Activated CD8-positive, alpha-beta memory T cell treated with anti-CD3 and anti-CD28 coated beads for 36 hours (primary cell): ENCODE data around the gene GAL. TPM values are rescaled to one million over a fixed set of nuclear protein-coding genes. Genes with fewer than 3 reads are reported as not detected.
"Not testable (repeated sequence)": the region's sequence is repeated elsewhere in the genome, so short reads cannot be mapped to it uniquely, and the experiment has no call there.

Experiments
- CTCF ChIA-PET: fragments of 350-600 bp; sonication (Branson Sonifier 250); formaldehyde crosslinking; loops from one replicate; lab custom pipeline; 2021; ENCODE audit warnings: antibody characterized with exemption; lab: Charles Lee
- POLR2A ChIA-PET: fragments of 350-600 bp; sonication (Branson Sonifier 250); formaldehyde crosslinking; loops from one replicate; lab custom pipeline; 2021; ENCODE audit warnings: antibody characterized with exemption; lab: Charles Lee
- total RNA-seq, 2 experiments: library from RNA; stranded (reverse); gene quantifications; one replicate each; pipeline ENCODE4 v1.2.3, GENCODE V29; 2021

GAL gene
- total RNA-seq, result 1 to 10 TPM; 2.0 to 2.6 TPM

DNA sequence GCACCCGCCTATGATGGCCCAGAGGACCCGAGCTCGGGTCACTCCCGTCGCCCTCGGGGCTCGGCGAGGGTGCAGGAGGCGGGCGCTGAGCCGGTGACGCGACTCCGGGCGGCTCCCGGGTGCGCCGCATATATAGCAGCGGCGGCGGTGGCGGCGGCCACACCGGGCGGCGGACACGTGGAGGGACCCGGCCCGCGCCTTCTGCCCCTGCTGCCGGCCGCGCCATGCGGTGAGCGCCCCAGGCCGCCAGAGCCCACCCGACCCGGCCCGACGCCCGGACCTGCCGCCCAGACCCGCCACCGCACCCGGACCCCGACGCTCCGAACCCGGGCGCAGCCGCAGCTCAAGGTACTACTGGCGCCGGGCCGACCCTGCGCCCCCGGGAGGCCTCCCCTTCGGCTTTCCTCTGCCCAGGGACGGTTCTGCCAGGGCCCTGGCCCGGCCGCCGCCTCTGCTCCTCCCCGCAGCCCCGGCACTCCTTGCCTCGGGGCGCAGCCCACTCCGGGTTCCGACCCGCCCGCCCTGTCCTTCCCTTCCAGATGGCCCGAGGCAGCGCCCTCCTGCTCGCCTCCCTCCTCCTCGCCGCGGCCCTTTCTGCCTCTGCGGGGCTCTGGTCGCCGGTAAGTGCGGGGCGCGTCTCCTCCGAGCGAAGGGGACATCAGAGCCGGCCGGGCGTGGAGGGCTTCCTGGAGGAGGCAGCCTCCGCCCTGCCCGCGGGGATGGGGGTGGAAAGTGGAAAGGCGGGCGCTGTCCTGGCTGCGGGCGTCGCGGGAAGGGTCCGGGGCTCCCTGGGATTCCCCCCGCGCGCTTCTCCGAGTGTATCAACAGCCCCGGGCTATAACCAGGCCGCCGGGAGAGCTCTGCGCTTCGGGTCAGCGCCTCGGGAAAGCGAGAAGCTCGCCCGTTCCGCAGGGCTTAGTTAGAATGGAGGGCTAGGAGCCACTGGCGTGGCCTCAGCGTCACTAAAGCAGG, at the start of gene GAL:
GAL (plus strand) TSS at position 160 of the 972 bp plus-strand sequence; CDS start at position 540, 380 bp downstream.
- CTCF ChIA-PET, result no interaction called here
- POLR2A ChIA-PET, result no interaction called here

GRCh38 chr11:68634606-68635005, 49.7 kb upstream of the GAL start:
- POLR2A ChIA-PET, CTCF ChIA-PET: not testable (repeated sequence)

GRCh38 chr11:68635172-68635571, 49.2 kb upstream of the GAL start:
- CTCF ChIA-PET, POLR2A ChIA-PET: not testable (repeated sequence)

GRCh38 chr11:68635883-68636282, 48.5 kb upstream of the GAL start:
- POLR2A ChIA-PET, CTCF ChIA-PET: not testable (repeated sequence)

DNA sequence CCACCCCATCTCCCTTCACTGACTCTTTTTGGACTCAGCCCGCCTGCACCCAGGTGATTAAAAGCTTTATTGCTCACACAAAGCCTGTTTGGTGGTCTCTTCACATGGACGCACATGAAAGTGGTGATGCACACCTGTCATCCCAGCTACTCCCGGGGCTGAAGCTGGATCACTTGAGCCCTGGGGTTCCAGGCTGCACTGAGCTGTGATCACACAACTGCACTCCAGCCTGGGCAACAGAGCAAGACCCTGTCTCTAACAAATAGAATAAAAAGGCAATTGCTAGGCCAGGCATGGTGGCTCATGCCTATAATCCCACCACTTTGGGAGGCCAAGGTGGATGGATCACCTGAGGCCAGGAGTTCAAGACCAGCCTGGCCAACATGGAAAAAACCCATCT, 45.0 kb upstream of the GAL start:
- POLR2A ChIA-PET, result not testable (repeated sequence)
- CTCF ChIA-PET, result interaction anchor here (0.6 kb wide), 1 partner anchor 15 kb away, joined by 3 read pairs; no protein-coding TSS in a partner anchor

- POLR2A ChIA-PET, result no interaction called here
- CTCF ChIA-PET, result no interaction called here
Observed at GRCh38 chr11:68641880-68642279, 42.5 kb upstream of the GAL start.

DNA sequence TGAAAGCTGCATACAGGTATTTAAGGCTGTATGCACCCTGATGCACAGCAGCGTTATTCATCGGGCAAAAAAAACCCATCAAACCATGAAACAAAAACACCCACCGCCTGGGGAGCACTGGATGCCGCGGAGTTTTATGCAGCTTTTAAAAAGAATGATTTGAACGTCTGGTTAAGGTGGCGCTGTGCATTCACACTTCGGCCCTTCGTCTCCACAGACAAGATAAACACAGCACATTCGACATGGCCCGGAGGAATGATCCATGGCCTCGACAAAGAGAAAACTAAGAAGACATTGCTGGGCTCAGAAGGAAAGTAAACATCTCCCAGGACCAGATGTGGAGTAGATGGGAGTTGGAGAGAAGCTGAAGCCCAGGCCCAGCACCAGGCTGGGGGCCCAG, 40.8 kb upstream of the GAL start:
- CTCF ChIA-PET, result interaction anchor here (0.8 kb wide), 1 partner anchor 188 kb away, joined by 3 read pairs; no protein-coding TSS in a partner anchor
- POLR2A ChIA-PET, result no interaction called here

GRCh38 chr11:68646832-68647231, 37.5 kb upstream of the GAL start:
- CTCF ChIA-PET, result no interaction called here
- POLR2A ChIA-PET, result no interaction called here

DNA sequence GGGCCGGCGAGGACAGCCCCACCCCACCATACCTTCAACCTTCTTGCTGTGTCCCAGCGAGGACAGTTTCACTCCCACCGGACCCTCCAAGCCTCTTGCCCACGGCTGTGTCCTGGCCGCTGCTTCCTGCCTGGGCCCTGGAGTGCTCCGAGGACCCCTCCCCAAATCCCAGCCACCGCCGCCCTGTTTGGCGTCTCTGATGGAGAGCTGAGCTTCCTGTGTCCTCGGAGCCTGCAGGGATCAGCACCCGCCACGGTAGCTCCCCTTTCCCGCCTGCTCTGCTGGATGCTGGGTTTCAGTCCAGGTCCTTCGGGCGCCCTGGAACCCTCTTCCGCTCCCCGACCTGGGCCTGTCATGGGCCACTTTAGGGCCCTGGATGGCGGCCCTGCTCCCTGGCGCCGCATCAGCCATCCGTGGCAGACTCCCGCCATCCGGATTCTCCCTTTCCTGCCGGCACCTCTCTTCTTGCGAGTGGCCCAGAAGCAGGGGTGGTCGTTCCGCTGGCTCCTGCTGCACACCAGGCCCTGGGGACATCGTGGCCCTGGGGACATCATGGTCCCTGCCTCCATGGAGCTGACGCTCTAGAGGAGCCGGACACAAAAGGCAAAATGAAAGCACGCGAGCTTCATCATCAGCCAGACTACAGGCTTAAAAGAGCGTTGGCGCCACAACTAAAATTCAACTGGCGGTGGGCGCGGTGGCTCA, 34.3 kb upstream of the GAL start:
- ChIA-PET POLR2A (no interaction called here), CTCF (no interaction called here)

- ChIA-PET CTCF (no interaction called here), POLR2A (no interaction called here)
Observed at GRCh38 chr11:68650801-68651200, 33.5 kb upstream of the GAL start.

GRCh38 chr11:68651208-68651984, 32.9 kb upstream of the GAL start:
- CTCF ChIA-PET, result no interaction called here
- POLR2A ChIA-PET, result no interaction called here

DNA sequence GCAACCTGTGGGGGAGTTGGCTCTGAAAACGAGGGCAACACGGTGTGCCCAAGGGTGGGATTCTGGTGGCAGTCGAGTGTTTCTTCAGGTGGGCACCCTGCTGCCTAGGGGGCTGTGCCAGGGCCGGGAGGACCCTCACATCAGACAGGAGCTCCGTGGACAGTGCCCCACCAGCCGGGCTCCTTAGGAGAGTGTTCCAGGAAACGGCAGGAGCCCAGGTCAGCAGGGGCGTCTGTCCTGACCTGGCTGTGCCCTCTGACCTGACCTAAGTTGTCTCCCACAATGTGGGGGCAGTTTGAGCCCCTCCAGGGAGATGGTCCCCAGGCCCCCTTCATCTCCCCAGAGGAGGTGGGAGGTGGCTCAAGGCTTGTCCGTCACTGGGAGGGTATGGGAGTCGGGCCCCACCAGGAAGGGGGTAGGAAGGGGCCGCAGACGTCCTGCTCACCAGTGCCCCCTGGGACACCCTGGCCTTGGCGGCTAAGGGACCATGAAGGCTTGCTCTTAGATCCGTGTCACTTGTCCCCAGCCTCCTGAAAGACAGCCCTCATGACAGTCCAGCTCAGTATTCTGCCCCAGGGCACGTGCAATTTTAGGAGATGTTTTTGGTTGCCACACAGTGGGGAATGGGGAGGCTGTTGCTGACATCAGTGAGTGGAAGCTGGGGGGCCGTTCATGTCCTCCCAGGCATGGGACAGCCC, 32.2 kb upstream of the GAL start:
- POLR2A ChIA-PET, result no interaction called here
- CTCF ChIA-PET, result no interaction called here

GRCh38 chr11:68652683-68653156, 31.6 kb upstream of the GAL start:
- POLR2A ChIA-PET, result no interaction called here
- CTCF ChIA-PET, result no interaction called here

GRCh38 chr11:68653486-68654430, 30.6 kb upstream of the GAL start:
- CTCF ChIA-PET, result interaction anchor here (0.6 kb wide), 1 partner anchor 14 kb away, joined by 3 read pairs; no protein-coding TSS in a partner anchor
- POLR2A ChIA-PET, result no interaction called here

DNA sequence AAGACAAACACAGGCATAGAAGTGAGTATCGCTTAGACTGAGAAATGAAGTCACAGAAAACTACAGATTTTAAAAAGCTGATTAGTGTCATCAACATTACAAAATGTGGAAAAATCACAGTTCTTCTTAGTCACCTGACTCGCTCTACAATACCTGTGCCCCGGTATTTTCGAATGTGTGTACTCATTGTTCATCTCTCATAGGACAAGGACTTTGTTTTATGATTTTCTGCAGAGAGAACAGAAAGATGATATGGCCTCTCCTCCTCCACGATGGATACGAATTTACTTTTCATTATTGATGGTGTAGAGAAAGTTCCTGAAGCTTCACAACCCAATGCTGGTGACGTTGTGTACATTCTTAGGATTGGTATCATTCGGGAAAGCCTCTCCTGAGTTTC, 29.4 kb upstream of the GAL start:
- ChIA-PET POLR2A (no interaction called here), CTCF (no interaction called here)

- ChIA-PET CTCF (no interaction called here), POLR2A (no interaction called here)
Observed at GRCh38 chr11:68655406-68655805, 28.9 kb upstream of the GAL start.

- ChIA-PET CTCF (no interaction called here), POLR2A (no interaction called here)
Observed at GRCh38 chr11:68655806-68656205, 28.5 kb upstream of the GAL start.
